CD4-positive, alpha-beta T cell (primary cell): ENCODE measurements around the gene SAMD4A. TPM values are rescaled to one million over a fixed set of nuclear protein-coding genes. Genes with fewer than 3 reads are reported as not detected.

Experiments used
- ATAC-seq: fragments of 200-7000 bp; cut with Tn5 transposase; one replicate; pipeline ENCODE4 v1.10.0; 2022; ENCODE audit warnings: mild to moderate bottlenecking; ENCODE audit not compliant: poor library complexity
- CTCF ChIA-PET: fragments of 350-600 bp; sonication (Branson Sonifier 250); formaldehyde crosslinking; loops from one replicate; lab custom pipeline; 2021; ENCODE audit warnings: antibody characterized with exemption, inconsistent platforms; lab: Charles Lee
- POLR2A ChIA-PET: fragments of 350-600 bp; sonication (Branson Sonifier 250); formaldehyde crosslinking; loops from one replicate; lab custom pipeline; 2021; ENCODE audit warnings: antibody characterized with exemption, inconsistent platforms; lab: Charles Lee
- DNase-seq, 14 experiments: peaks; one replicate each; pipeline ENCODE4 v3.0.0-alpha.2; 2013 to 2020; ENCODE audit warnings: mixed read lengths in 2 of 14
- H3K27ac ChIP-seq, 2 donors: one replicate each; pipeline versions ENCODE4 v1.5.1 to v1.7.0; 2013; ENCODE audit warnings: low read length in 2 of 2, low read depth in 1 of 2, mild to moderate bottlenecking in 1 of 2
- H3K27me3 ChIP-seq, 2 experiments: 1 replicate in 1 of 2; 2 replicates in 1 of 2; pipeline versions ENCODE4 v1.6.1 to v1.7.0; 2013; ENCODE audit warnings: low read length in 2 of 2, control low read depth in 1 of 2, mild to moderate bottlenecking in 1 of 2, moderate library complexity in 1 of 2; ENCODE audit not compliant: insufficient read depth in 2 of 2, control insufficient read depth in 1 of 2
- H3K36me3 ChIP-seq: one replicate; pipeline ENCODE4 v1.6.1; 2013; ENCODE audit warnings: low read length, control low read depth; ENCODE audit not compliant: insufficient read depth
- H3K4me1 ChIP-seq: one replicate; pipeline ENCODE4 v1.6.1; 2013; ENCODE audit warnings: low read length, control low read depth; ENCODE audit not compliant: insufficient read depth
- H3K4me3 ChIP-seq: one replicate; pipeline ENCODE4 v1.5.1; 2013; ENCODE audit warnings: mild to moderate bottlenecking, low read length, moderate library complexity
- H3K9me3 ChIP-seq, 2 experiments: 1 replicate in 1 of 2; 2 replicates in 1 of 2; pipeline versions ENCODE4 v1.6.1 to v1.7.0; 2013; ENCODE audit warnings: low read length in 2 of 2, mild to moderate bottlenecking in 2 of 2, control low read depth in 1 of 2, moderate library complexity in 1 of 2; ENCODE audit not compliant: control insufficient read depth in 1 of 2, insufficient read depth in 1 of 2
- H3K27ac Mint-ChIP-seq: one replicate; pipeline ENCODE4 v1.8.0; 2020; ENCODE audit warnings: mixed read lengths
- H3K27me3 Mint-ChIP-seq: one replicate; pipeline ENCODE4 v1.8.0; 2021; ENCODE audit warnings: mixed read lengths
- H3K36me3 Mint-ChIP-seq: one replicate; pipeline ENCODE4 v1.8.0; 2021; ENCODE audit warnings: low read depth, mixed read lengths
- H3K4me1 Mint-ChIP-seq: one replicate; pipeline ENCODE4 v1.8.0; 2021; ENCODE audit warnings: low read depth, mixed read lengths
- H3K4me3 Mint-ChIP-seq: one replicate; pipeline ENCODE4 v1.8.0; 2020; ENCODE audit warnings: mild to moderate bottlenecking, mixed read lengths
- H3K9me3 Mint-ChIP-seq: one replicate; pipeline ENCODE4 v1.8.0; 2020; ENCODE audit warnings: mixed read lengths
- intact Hi-C, 2 experiments: fragments of 100-400 bp; cut with DNase I in 1 of 2; cut with micrococcal nuclease in 1 of 2; formaldehyde crosslinking; loops; one replicate each; pipeline versions ENCODE4 v1.15.1 to v1.9.0; 2023 to 2025; cut with DNase I, micrococcal nuclease
- total RNA-seq, 174 experiments: library from RNA in 2 of 174; stranded (reverse) in 2 of 174; gene quantifications; one replicate each; pipeline ENCODE4 v1.2.3 and lab custom pipeline; 2021 to 2026
- TF ChIP-seq, protein P1 (sequence below): fragments of 200-600 bp; IDR thresholded peaks from one replicate; pipeline ENCODE4 v1.8.0; 2022; ENCODE audit warnings: antibody characterized with exemption, mild to moderate bottlenecking

Gene SAMD4A
- total RNA-seq, 2 experiments from 2014 or later: 1.9 to 2.3 TPM

DNA sequence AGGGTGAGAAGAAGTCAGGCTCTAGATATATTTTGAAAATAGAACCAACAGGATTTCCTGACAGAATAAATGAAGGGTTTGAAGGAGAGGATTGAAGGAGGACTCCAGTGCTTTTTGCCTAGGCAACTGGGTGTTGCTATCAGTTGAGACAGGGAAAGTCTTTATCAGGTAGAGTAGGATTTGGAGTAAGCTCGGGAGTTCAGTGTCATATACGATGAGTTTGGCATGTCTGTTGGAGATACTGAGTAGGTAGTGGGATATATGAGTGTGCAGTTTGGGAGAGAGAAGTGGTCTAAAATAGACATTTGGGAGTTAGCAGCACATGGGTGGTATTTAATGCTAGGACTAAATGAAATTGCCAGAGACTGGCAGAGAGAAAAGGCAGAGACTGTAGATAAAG lies 141.2 kb downstream of the SAMD4A start:
- no peak overlapping the region for H3K4me3 ChIP-seq
- H3K36me3 ChIP-seq: no peaks in the 10 kb centered on the region
- Mint-ChIP-seq H3K9me3 (no peaks in the 10 kb centered on the region), H3K27me3 (no peaks in the 10 kb centered on the region), H3K4me3 (no peak overlapping the region), H3K27ac (no peak overlapping the region), H3K4me1 (peaks cover 20% of the 10 kb centered on the region), H3K36me3 (no peaks in the 10 kb centered on the region)
- H3K27ac ChIP-seq: no peak overlapping the region
- no peak for ATAC-seq
- intact Hi-C loops: no loop called here
- POLR2A ChIA-PET: no interaction called here
- TF ChIP-seq, protein P1, sequence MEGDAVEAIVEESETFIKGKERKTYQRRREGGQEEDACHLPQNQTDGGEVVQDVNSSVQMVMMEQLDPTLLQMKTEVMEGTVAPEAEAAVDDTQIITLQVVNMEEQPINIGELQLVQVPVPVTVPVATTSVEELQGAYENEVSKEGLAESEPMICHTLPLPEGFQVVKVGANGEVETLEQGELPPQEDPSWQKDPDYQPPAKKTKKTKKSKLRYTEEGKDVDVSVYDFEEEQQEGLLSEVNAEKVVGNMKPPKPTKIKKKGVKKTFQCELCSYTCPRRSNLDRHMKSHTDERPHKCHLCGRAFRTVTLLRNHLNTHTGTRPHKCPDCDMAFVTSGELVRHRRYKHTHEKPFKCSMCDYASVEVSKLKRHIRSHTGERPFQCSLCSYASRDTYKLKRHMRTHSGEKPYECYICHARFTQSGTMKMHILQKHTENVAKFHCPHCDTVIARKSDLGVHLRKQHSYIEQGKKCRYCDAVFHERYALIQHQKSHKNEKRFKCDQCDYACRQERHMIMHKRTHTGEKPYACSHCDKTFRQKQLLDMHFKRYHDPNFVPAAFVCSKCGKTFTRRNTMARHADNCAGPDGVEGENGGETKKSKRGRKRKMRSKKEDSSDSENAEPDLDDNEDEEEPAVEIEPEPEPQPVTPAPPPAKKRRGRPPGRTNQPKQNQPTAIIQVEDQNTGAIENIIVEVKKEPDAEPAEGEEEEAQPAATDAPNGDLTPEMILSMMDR: no peak
- CTCF ChIA-PET: no interaction called here
- peaks cover 12% of the 10 kb centered on the region for H3K4me1 ChIP-seq
- no peak for DNase-seq
- H3K9me3 ChIP-seq: no peaks in the 10 kb centered on the region
- H3K27me3 ChIP-seq: no peaks in the 10 kb centered on the region

DNA sequence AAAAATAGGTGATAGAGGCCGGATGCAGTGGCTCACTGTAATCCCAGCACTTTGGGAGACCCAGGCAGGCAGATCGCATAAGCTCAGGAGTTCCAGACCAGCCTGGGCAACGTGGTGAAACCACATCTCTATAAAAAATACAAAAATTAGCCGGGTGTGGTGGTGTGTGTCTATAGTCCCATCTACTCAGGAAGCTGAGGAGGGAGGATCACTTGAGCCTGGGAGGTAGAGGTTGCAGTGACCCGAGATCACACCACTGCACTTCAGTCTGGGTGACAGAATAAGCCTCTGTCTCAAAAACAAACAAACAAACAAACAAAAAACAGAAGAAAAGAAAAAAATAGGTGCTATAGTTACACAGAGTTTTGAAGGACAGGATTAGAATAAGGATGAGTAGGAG lies 142.1 kb downstream of the SAMD4A start:
- no peak overlapping the region for H3K27ac ChIP-seq
- no peaks in the 10 kb centered on the region for H3K36me3 ChIP-seq
- intact Hi-C loops: no loop called here
- H3K4me1 ChIP-seq: peaks cover 12% of the 10 kb centered on the region
- no peak for ATAC-seq
- no peak for DNase-seq
- no peaks in the 10 kb centered on the region for H3K27me3 ChIP-seq
- Mint-ChIP-seq H3K9me3 (no peaks in the 10 kb centered on the region), H3K27me3 (no peaks in the 10 kb centered on the region), H3K27ac (no peak overlapping the region), H3K4me1 (peaks cover 20% of the 10 kb centered on the region), H3K36me3 (no peaks in the 10 kb centered on the region), H3K4me3 (no peak overlapping the region)
- CTCF ChIA-PET: no interaction called here
- no peak overlapping the region for H3K4me3 ChIP-seq
- POLR2A ChIA-PET: no interaction called here
- TF ChIP-seq, protein P1: no peak
- no peaks in the 10 kb centered on the region for H3K9me3 ChIP-seq

DNA sequence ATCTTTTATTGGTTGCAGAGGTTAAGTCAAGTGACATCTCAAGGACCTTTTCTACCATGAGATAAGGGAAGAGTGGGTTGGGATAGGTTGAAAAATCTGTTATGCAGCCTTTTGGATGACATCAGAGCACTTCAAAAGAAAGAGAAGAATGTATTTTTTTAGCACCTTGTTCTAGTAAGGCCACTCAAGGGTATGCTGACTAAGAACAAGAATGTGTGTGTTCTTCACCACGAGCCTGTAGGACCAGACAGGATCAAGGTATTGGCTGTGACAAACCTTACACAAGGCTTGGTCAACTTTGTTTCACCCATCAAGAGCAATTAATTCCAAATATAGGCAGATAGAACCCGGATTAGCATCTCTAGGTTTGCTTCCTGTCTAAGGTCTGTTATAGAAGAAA lies 142.5 kb downstream of the SAMD4A start:
- Histone ChIP-seq H3K27ac (no peak overlapping the region), H3K36me3 (no peaks in the 10 kb centered on the region), H3K9me3 (no peaks in the 10 kb centered on the region), H3K4me3 (no peak overlapping the region), H3K27me3 (no peaks in the 10 kb centered on the region), H3K4me1 (peaks cover 12% of the 10 kb centered on the region)
- DNase-seq (no peak), ATAC-seq (no peak)
- no peak overlapping the region for H3K27ac Mint-ChIP-seq
- POLR2A ChIA-PET: no interaction called here
- no peaks in the 10 kb centered on the region for H3K9me3 Mint-ChIP-seq
- TF ChIP-seq, protein P1: no peak
- CTCF ChIA-PET: no interaction called here
- intact Hi-C loops: no loop called here
- H3K36me3 Mint-ChIP-seq: no peaks in the 10 kb centered on the region
- no peaks in the 10 kb centered on the region for H3K27me3 Mint-ChIP-seq
- no peak overlapping the region for H3K4me3 Mint-ChIP-seq
- H3K4me1 Mint-ChIP-seq: peaks cover 20% of the 10 kb centered on the region
